Hippocampal formation (tissue), 2 donors: ENCODE data around the gene RNASE2.
"Not testable (repeated sequence)": the region's sequence is repeated elsewhere in the genome, so short reads cannot be mapped to it uniquely, and the experiment has no call there.

Source experiments
- DNase-seq, 2 donors: peaks; one replicate each; lab custom pipeline; 2025; lab: John Stamatoyannopoulos, UW

RNASE2 gene

GRCh38 chr14:20954736-20955537 is at the start of gene RNASE2:
TSS of gene RNASE2 (plus strand) at chr14:20955487. CDS start at chr14:20955772, 285 bp downstream.
- not testable (repeated sequence) for DNase-seq

DNA sequence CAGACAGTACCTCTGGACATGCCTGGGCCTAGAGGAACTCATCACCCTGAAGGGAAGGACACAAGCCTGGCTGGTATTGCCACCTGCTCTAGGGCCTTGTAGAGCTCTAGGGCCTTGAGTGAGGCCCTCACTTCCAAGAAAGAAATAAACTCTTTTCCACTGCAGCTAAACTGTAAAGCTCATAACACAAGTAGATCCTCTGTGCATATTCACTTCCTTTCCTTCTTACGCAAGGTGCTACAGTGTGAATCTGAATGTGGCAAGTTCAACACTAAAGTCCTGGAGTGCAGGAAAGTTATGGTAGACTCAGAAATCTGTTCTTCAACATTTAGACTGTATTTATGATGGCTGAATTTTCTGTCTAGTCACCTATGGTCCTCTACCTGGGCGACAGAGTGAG is 49.6 kb upstream of the RNASE2 start:
- no peak for DNase-seq

- no peak for DNase-seq
Observed at GRCh38 chr14:20907214-20907613, 48.1 kb upstream of the RNASE2 start.

GRCh38 chr14:20910822-20911221 is 44.5 kb upstream of the RNASE2 start:
- not testable (repeated sequence) for DNase-seq

DNA sequence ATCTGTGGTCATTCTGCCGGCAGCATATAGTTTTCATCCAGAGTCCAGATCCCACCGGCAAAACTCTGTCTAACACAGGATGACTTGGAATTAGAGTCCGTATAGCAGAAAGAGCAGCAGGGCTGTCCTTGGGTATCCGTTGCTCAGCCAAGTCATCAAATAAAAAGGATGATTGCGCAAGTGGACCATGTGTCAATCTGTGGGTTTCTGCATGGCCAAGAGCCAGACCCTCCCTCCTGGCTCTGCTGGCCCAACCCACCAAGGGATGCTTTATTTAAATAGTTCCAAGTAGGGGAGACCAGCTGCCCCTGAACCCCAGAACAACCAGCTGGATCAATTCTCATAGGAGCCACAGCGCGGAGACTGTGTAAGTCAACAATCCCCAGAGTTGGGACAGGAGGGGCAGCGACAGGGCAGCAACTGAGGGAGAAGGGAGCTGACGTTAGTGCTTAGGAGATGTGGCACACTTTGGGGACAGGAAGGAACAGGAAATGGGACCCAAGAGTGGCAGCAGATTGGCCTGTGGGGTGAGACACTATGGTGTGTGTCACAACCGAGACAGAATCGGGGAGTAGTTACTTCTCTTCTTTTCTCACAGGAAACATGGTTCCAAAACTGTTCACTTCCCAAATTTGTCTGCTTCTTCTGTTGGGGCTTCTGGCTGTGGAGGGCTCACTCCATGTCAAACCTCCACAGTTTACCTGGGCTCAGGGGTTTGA is 36.1 kb upstream of the RNASE2 start:
- peak in 1 of 2 donors; percentile 22 for DNase-seq

DNA sequence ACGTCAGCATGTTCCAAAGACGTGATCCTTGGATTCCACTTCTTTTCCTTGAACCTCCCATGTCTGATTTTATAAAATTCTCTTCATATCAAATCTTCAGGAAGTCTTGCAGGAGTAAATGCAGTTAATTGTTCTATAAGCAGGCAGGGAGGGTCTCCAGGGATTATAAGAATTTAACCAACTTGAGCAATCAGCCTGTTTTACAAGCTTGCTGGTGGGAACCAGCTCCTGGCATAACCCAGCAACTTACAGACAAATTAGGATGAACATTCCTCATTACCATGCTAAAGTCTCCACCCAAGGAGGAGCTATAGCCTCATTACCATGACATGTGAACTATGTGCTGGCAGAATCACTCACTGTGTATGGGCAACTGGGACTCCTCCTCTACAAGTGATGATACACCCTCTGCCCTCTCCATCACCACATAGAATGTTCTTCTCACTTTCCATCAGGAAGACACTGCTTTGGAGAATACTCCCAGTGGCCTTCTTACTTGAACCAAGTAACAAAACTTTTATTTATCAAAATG is 31.5 kb upstream of the RNASE2 start:
- DNase-seq: not testable (repeated sequence)

- DNase-seq: peak in 1 of 2 donors; percentile 4
Observed at GRCh38 chr14:20934148-20934762, 21.0 kb upstream of the RNASE2 start.

DNA sequence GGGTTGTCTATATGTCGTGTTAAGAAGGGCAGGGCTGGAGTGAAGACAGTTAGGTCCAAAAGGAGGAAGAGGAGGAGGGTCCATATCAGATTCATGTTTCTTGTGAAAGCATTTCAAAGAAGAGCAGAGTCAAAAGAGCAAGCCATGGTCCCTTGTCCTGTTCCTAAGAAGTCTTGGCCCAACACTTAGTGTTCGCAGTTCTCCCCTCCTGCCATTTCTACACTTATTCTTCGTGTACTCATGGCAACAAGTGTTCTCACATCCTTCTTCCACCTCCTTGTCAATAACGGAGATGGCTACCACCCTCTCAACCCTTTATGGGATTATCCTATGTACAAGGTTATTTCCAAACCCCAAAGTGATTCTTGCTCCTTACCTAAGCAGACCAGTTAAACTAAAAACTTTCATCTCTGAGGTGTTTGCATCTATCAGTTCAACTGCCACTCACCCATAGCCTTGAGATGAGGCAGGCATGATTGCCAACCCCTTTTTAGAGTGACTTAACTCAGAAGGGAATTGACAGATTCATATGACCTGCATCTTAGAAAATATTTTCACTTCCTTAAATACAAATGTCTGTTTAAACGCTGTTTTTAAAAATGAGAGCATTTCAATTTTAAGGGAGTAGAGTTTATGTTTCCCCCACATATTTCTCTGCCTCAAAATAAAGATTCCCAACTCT is 19.8 kb upstream of the RNASE2 start:
- DNase-seq: no peak

DNA sequence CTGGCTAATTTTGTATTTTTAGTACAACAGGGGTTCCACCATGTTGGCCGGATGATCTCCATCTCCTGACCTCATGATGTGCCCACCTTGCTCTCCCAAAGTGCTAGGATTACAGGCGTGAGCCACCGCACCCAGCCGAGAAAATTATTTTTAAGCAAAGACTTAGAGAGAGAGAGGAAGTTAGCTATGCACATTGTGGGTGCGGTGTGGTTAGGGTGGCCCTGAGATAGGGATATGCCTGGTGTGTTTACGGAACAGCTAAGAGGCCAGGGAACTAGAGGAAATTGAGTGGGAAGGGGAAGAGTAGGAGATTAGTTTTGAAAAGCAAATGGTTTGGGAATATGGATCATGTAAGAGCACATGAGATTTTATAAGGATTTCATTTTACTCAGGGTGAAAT is 10.1 kb upstream of the RNASE2 start:
- not testable (repeated sequence) for DNase-seq

- DNase-seq: not testable (repeated sequence)
Observed at GRCh38 chr14:20946707-20947106, 8.6 kb upstream of the RNASE2 start.

GRCh38 chr14:20955538-20955873 is 219 bp downstream of the RNASE2 start:
- DNase-seq: peak in 1 of 2 donors; percentile 18

DNA sequence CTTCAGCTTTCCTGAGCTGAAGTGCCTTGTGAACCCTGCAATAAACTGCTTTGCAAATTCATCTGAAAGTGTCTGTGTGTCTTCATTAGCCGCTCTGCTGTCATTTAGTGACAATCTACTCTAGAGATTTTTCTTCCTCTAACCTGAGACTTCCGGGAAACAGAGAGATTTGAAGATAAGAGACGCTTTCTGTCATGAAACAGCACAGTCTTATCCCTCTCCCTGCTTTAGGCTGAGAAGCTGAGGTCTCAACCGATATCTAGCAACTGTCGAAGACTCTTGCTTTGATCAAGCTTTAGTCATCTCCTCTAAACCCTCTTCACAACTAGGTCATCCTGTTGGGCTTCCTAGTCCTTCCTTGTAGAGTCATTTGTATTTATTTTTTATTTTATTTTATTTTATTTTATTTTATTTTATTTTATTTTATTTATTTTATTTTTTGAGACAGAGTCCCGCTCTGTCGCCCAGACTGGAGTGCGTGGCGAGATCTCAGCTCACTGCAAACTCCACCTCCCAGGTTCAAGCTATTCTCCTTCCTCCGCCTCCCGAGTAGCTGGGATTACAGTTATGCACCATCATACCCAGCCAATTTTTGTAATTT is 1.2 kb downstream of the RNASE2 start:
- DNase-seq: no peak

DNA sequence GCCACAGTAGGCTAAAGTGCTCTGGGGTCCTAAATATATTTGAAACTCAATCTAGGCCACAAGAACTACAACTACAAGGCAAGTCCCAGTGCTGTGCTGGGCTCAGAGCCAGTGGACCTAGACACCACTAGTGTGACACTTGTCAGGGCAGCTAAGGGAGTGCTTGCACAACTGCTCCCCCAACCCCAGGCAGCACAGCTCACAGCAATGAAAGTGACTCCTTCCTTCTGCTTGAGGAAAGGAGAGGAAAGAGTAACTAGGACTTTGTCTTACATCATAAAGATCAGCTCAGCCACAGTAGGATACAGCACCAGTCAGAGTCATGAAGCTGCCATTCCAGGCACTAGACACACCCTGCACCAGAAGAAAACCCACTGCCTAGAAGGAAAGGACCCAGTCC is 3.7 kb downstream of the RNASE2 start:
- DNase-seq: not testable (repeated sequence)

DNA sequence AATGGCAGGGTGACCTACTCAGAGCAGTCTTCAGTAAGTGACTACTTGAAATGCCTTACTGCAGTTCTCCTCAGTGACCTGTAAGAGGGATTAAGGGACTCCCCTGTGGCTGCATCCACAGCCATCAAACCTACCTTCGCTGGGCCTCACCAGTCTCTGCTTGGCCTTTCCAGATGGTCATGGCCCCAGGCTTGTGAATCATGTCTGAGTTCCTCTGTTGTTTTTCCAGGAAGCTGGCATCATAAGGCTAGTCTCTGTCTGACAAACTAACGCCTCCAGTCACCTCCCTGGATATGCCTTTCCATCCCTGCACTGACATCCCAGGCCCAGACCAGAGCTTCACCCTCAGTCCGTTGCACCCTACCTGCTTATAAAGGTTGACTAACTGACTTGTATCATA is 14.0 kb downstream of the RNASE2 start:
- DNase-seq: no peak

GRCh38 chr14:20970647-20970982 is 15.3 kb downstream of the RNASE2 start:
- DNase-seq: no peak

GRCh38 chr14:20970983-20971704 is 15.9 kb downstream of the RNASE2 start:
- peak; percentile 68 to 84 for DNase-seq

DNA sequence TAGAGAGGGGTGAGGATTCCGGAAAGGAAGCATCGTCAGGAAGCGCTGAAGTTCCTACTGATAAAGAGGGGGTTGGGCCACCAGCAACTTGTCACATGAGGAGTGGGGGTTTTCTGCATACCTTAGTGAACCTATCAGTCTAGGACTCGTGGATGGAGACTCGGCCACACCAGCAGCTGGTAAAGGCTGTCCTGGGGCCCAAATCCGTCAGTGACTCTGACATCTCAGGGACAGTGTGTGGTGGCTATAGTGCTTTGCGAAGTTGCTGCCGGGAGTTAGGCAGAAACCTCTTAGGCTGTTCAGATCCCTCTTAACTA is 16.4 kb downstream of the RNASE2 start:
- no peak for DNase-seq

GRCh38 chr14:20973501-20973900 is 18.2 kb downstream of the RNASE2 start:
- DNase-seq: no peak

DNA sequence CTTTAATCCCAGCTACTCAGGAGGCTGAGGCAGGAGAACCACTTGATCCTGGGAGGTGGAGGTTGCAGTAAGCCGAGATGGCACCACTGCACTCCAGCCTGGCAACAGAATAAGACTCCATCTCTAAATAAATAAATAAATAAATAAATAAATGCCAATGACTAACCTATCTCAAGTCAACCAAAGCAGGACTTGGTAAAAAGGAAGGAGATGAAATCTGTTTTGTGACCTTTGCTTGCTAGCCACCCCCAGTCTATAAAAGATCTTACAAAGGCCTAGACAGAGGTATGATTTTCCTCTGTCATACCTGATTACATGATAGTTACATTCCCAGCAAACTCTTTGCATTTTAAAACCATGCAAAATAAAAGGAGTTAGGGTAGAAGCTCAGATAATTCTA is 21.0 kb downstream of the RNASE2 start:
- no peak for DNase-seq

DNA sequence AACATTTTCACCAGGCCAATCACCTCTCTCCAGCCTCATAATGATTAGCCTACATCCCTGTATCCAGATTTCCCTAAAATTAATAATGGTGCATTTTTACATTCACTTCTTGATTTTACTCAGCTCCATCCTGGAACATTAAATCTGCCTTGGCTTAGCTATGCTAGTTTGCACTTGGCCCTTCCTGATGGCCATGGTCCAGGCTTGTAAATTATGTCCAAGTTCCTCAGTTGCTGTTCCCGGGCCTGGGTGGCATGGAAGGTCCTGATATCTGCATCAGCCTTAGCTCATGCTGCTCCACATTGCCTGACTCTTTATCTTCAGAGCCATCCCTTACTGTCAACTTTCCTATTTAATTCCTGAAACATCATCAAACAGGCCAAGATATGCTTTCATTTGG is 23.4 kb downstream of the RNASE2 start:
- DNase-seq: no peak

GRCh38 chr14:20980906-20981305 is 25.6 kb downstream of the RNASE2 start:
- DNase-seq: no peak
